Kidney (tissue), 14 donors: Measurements from ENCODE around the gene CXXC4. TPM values are rescaled to one million over a fixed set of nuclear protein-coding genes. Genes with fewer than 3 reads are reported as not detected.

ENCODE experiments used
- DNase-seq, 5 donors: peaks; one replicate each; pipeline ENCODE4 v3.0.0-alpha.2; 2013 to 2020
- FAIRE-seq: peaks from 2 replicates; lab custom pipeline; 2012; peaks lifted over from hg19 to GRCh38; lab: Jason Lieb, UNC
- H3K27ac ChIP-seq, 2 donors: one replicate each; pipeline ENCODE4 v1.7.0; 2013; ENCODE audit warnings: low read depth in 2 of 2, low read length in 2 of 2, inconsistent platforms in 1 of 2
- H3K27me3 ChIP-seq: one replicate; pipeline ENCODE4 v1.7.1; 2013; ENCODE audit warnings: low read length, inconsistent platforms; ENCODE audit not compliant: control insufficient read depth, insufficient read depth
- H3K36me3 ChIP-seq, 3 donors: one replicate each; pipeline versions ENCODE4 v1.7.0 to v1.7.1; 2013; ENCODE audit warnings: low read length in 3 of 3, control low read depth in 1 of 3, inconsistent platforms in 1 of 3; ENCODE audit not compliant: insufficient read depth in 3 of 3, control insufficient read depth in 2 of 3
- H3K4me1 ChIP-seq, 3 donors: one replicate each; pipeline versions ENCODE4 v1.7.0 to v1.7.1; 2013; ENCODE audit warnings: low read length in 3 of 3, inconsistent platforms in 1 of 3, low read depth in 1 of 3; ENCODE audit not compliant: control insufficient read depth in 2 of 3, insufficient read depth in 2 of 3
- H3K4me3 ChIP-seq, 3 donors: one replicate each; pipeline versions ENCODE4 v1.7.0 to v1.8.1; 2013; ENCODE audit warnings: low read length in 3 of 3, control low read depth in 1 of 3, inconsistent platforms in 1 of 3
- H3K9ac ChIP-seq, 3 donors: one replicate each; pipeline versions ENCODE4 v1.7.0 to v1.7.1; 2013; ENCODE audit warnings: low read length in 3 of 3, control low read depth in 1 of 3, inconsistent platforms in 1 of 3
- H3K9me3 ChIP-seq, 3 donors: one replicate each; pipeline versions ENCODE4 v1.7.0 to v1.7.1; 2013; ENCODE audit warnings: low read length in 3 of 3, control low read depth in 1 of 3, inconsistent platforms in 1 of 3; ENCODE audit not compliant: control insufficient read depth in 2 of 3, insufficient read depth in 1 of 3
- intact Hi-C: fragments of 100-400 bp; cut with DNase I; formaldehyde crosslinking; loops from one replicate; pipeline ENCODE4 v1.11.1; 2022
- polyA plus RNA-seq: library from polyadenylated mRNA; stranded (reverse); fragments of 350-450 nt; fragmentation: Illumina TruSeq; extraction: RNeasy Lipid Tissue Mini Kit (QIAGEN cat#74804); gene quantifications from one replicate; pipeline ENCODE4 v1.2.3, GENCODE V29; 2014; ENCODE audit warnings: low read depth, low replicate concordance; ENCODE audit not compliant: insufficient read depth
- total RNA-seq: library from RNA; stranded (reverse); fragmentation: NEBNext Ultra II Directional; extraction: Animal tissue kit (Norgen Biotek cat#: 25700); gene quantifications from one replicate; pipeline ENCODE4 v1.2.1, GENCODE V29; 2021
- TF ChIP-seq, protein P1 (sequence below): IDR thresholded peaks from 3 replicates; pipeline ENCODE4 v1.5.1; 2012; ENCODE audit warnings: mild to moderate bottlenecking, moderate library complexity, borderline replicate concordance; ENCODE audit not compliant: insufficient read depth; ENCODE audit errors: extremely low read depth
- donor health status: control.
- donor health status: control.
- donor health status: control.
- donor health status: control.
- donor health status: control.
- donor health status: DM: yes; HTN: yes; CAD: no.
- donor health status: Normal renal cell carcinoma (clear cell type).

Gene CXXC4
- total and polyA plus RNA-seq, 2 donors from 2014 or later, result 0.45 to 0.63 TPM

- Histone ChIP-seq H3K9ac (no peak overlapping the region), H3K27ac (no peak overlapping the region), H3K4me1 (no peaks in the 10 kb centered on the region), H3K9me3 (no peaks in the 10 kb centered on the region), H3K36me3 (no peaks in the 10 kb centered on the region), H3K27me3 (no peaks in the 10 kb centered on the region), H3K4me3 (no peak overlapping the region)
- FAIRE-seq, result no peak
- DNase-seq, result peak in 2 of 5 donors; percentile 39 to 41
- intact Hi-C loops, result no loop called here
- TF ChIP-seq, protein P1, sequence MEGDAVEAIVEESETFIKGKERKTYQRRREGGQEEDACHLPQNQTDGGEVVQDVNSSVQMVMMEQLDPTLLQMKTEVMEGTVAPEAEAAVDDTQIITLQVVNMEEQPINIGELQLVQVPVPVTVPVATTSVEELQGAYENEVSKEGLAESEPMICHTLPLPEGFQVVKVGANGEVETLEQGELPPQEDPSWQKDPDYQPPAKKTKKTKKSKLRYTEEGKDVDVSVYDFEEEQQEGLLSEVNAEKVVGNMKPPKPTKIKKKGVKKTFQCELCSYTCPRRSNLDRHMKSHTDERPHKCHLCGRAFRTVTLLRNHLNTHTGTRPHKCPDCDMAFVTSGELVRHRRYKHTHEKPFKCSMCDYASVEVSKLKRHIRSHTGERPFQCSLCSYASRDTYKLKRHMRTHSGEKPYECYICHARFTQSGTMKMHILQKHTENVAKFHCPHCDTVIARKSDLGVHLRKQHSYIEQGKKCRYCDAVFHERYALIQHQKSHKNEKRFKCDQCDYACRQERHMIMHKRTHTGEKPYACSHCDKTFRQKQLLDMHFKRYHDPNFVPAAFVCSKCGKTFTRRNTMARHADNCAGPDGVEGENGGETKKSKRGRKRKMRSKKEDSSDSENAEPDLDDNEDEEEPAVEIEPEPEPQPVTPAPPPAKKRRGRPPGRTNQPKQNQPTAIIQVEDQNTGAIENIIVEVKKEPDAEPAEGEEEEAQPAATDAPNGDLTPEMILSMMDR, result no peak
Measured at GRCh38 chr4:104446431-104447278, 48.0 kb downstream of the CXXC4 start.

DNA sequence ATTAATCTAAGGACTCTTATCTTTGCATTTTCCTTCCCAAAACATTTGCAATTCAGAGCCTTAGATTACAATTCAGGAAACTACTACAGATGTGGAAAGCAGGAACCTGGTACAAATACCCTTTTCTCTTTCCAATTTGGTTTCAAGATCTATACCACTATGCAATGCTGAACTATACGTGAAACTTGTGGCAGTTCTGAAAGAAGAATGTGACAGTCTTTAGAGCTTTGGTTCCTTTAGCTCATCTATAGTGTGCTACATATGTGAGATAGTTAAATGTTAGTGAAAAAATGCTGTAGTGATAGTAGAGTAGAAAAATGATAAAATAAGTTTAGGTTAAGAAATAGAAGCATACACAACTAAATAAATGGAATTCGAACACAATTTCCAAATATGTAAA, 50.0 kb downstream of the CXXC4 start:
- Histone ChIP-seq H3K9me3 (no peaks in the 10 kb centered on the region), H3K36me3 (no peaks in the 10 kb centered on the region), H3K27me3 (no peaks in the 10 kb centered on the region), H3K4me1 (no peaks in the 10 kb centered on the region), H3K9ac (no peak overlapping the region), H3K27ac (no peak overlapping the region), H3K4me3 (no peak overlapping the region)
- TF ChIP-seq, protein P1, result no peak
- FAIRE-seq, result no peak
- intact Hi-C loops, result no loop called here
- DNase-seq, result no peak

DNA sequence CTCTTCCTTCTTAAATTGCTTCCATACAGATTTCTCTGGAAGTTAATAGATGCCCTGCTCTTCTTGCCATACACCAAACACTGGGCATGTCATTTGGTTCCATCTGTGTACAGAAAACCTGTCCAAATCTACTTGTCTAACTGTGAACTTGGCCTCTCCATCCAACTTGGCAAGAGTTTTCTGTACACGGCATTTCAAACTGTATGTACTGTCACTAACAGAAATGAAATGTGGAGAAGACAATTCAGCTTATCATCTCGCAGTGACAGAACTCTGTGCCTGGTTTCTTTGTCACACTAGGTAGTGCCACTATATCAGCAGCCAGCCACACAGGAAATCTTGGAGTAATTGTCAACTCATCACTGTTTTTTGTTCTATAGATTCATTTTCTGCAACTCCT, 58.2 kb downstream of the CXXC4 start:
- Histone ChIP-seq H3K9ac (no peak overlapping the region), H3K27ac (no peak overlapping the region), H3K4me3 (no peak overlapping the region), H3K4me1 (no peaks in the 10 kb centered on the region), H3K36me3 (no peaks in the 10 kb centered on the region), H3K27me3 (no peaks in the 10 kb centered on the region), H3K9me3 (no peaks in the 10 kb centered on the region)
- intact Hi-C loops, result no loop called here
- DNase-seq, result no peak
- no peak for FAIRE-seq
- TF ChIP-seq, protein P1, result no peak
